Muscle of leg (tissue), 11 donors: Measurements from ENCODE around the gene DDX23. TPM values are rescaled to one million over a fixed set of nuclear protein-coding genes. Genes with fewer than 3 reads are reported as not detected.
"Not testable (repeated sequence)": the region's sequence is repeated elsewhere in the genome, so short reads cannot be mapped to it uniquely, and the experiment has no call there.

Experiments used
- DNase-seq: peaks from one replicate; pipeline ENCODE4 v3.0.0; 2013
- H3K27ac ChIP-seq: one replicate; pipeline ENCODE4 v1.5.1; 2013; ENCODE audit warnings: mild to moderate bottlenecking, low read length, control low read depth
- H3K27me3 ChIP-seq: one replicate; pipeline ENCODE4 v1.6.1; 2013; ENCODE audit warnings: low read length; ENCODE audit not compliant: control insufficient read depth, insufficient read depth
- H3K36me3 ChIP-seq: one replicate; pipeline ENCODE4 v1.6.1; 2013; ENCODE audit warnings: low read length; ENCODE audit not compliant: control insufficient read depth, insufficient read depth
- H3K4me1 ChIP-seq: one replicate; pipeline ENCODE4 v1.6.1; 2013; ENCODE audit warnings: low read length; ENCODE audit not compliant: control insufficient read depth, insufficient read depth
- H3K4me3 ChIP-seq: one replicate; pipeline ENCODE4 v1.5.1; 2013; ENCODE audit warnings: low read length, control low read depth
- H3K9me3 ChIP-seq: replicated peaks from 2 replicates; pipeline ENCODE4 v1.6.1; 2013; ENCODE audit warnings: low read depth, low read length; ENCODE audit not compliant: control insufficient read depth
- whole genome bisulfite sequencing: methylation state at CpG from one replicate; pipeline ENCODE4 v1.1.5; 2013; ENCODE audit warnings: missing lambda C conversion rate; ENCODE audit not compliant: insufficient coverage; 5-methylcytosine and 5-hydroxymethylcytosine counted together
- polyA plus RNA-seq, 8 donors: library from polyadenylated mRNA; unstranded; fragments of 120-200 nt; gene quantifications; one replicate each; pipeline versions ENCODE4 v1.2.1 to v1.2.3, GENCODE V29; 2013; ENCODE audit warnings: inconsistent platforms in 1 of 8, low replicate concordance in 1 of 8; ENCODE audit not compliant: insufficient read length in 8 of 8, insufficient read depth in 1 of 8
- total RNA-seq: library from RNA; stranded (reverse); fragments of 120-200 nt; gene quantifications from one replicate; pipeline ENCODE4 v1.2.4, GENCODE V29; 2013

DDX23 gene
- total and polyA plus RNA-seq, 9 donors: 52.9 to 75.1 (median 62.6) TPM

- H3K27ac ChIP-seq: no peak within 1 kb of the TSS
- peaks cover 8% of the 10 kb centered on the region for H3K4me1 ChIP-seq
- peaks cover 30% of the 10 kb centered on the region for H3K27me3 ChIP-seq
- H3K9me3 ChIP-seq: no peaks in the 10 kb centered on the region
- DNase-seq: peak; percentile 98
- no peaks in the 10 kb centered on the region for H3K36me3 ChIP-seq
- H3K4me3 ChIP-seq: peak within 1 kb of the TSS; percentile 59
- under 1% methylated on average over 26 of the region's 32 CpGs for WGBS
Measured at GRCh38 chr12:48865281-48866051, 13.5 kb upstream of the DDX23 start, which contains the start of gene RND1. RND1 (minus strand) TSS chr12:48865870; CDS start chr12:48865767, 103 bp downstream.

GRCh38 chr12:48863291-48863690, 11.3 kb upstream of the DDX23 start:
- Histone ChIP-seq H3K4me3 (no peak overlapping the region), H3K27me3 (peaks cover 30% of the 10 kb centered on the region), H3K36me3 (no peaks in the 10 kb centered on the region), H3K27ac (no peak overlapping the region), H3K4me1 (peaks cover 8% of the 10 kb centered on the region), H3K9me3 (no peaks in the 10 kb centered on the region)
- 50% methylated on average over 1 of the region's 4 CpGs for WGBS
- DNase-seq: no peak

GRCh38 chr12:48862760-48863159, 10.8 kb upstream of the DDX23 start:
- Histone ChIP-seq H3K36me3 (no peaks in the 10 kb centered on the region), H3K4me3 (no peak overlapping the region), H3K9me3 (no peaks in the 10 kb centered on the region), H3K27ac (no peak overlapping the region), H3K27me3 (peaks cover 30% of the 10 kb centered on the region), H3K4me1 (peaks cover 8% of the 10 kb centered on the region)
- WGBS: no CpG with 5 or more reads among the region's 5 CpGs
- no peak for DNase-seq

GRCh38 chr12:48861111-48861510, 9.1 kb upstream of the DDX23 start:
- WGBS: 56% methylated on average over 2 of the region's 2 CpGs
- no peak for DNase-seq
- Histone ChIP-seq H3K27me3 (peaks cover 30% of the 10 kb centered on the region), H3K36me3 (no peaks in the 10 kb centered on the region), H3K4me1 (peaks cover 8% of the 10 kb centered on the region), H3K4me3 (no peak overlapping the region), H3K27ac (no peak overlapping the region), H3K9me3 (no peaks in the 10 kb centered on the region)

GRCh38 chr12:48860236-48860635, 8.3 kb upstream of the DDX23 start:
- H3K4me3 ChIP-seq, H3K9me3 ChIP-seq, H3K36me3 ChIP-seq, DNase-seq, H3K4me1 ChIP-seq, H3K27ac ChIP-seq: not testable (repeated sequence)
- WGBS: 84% methylated on average over 4 of the region's 5 CpGs
- peaks cover 27% of the 10 kb centered on the region for H3K27me3 ChIP-seq

GRCh38 chr12:48859607-48860006, 7.6 kb upstream of the DDX23 start:
- no peaks in the 10 kb centered on the region for H3K9me3 ChIP-seq
- no peak for DNase-seq
- peaks cover 21% of the 10 kb centered on the region for H3K27me3 ChIP-seq
- 100% methylated on average over 2 of the region's 5 CpGs for WGBS
- H3K4me1 ChIP-seq: no peaks in the 10 kb centered on the region
- no peak overlapping the region for H3K4me3 ChIP-seq
- no peaks in the 10 kb centered on the region for H3K36me3 ChIP-seq
- H3K27ac ChIP-seq: no peak overlapping the region

- Histone ChIP-seq H3K4me1 (peaks cover 2% of the 10 kb centered on the region), H3K27ac (no peak overlapping the region), H3K9me3 (no peaks in the 10 kb centered on the region), H3K36me3 (no peaks in the 10 kb centered on the region), H3K4me3 (no peak overlapping the region), H3K27me3 (peaks cover 7% of the 10 kb centered on the region)
- no peak for DNase-seq
- 59% methylated on average over 3 of the region's 8 CpGs for WGBS
Measured at GRCh38 chr12:48858043-48858442, 6.1 kb upstream of the DDX23 start.

GRCh38 chr12:48857278-48857994, 5.5 kb upstream of the DDX23 start:
- Histone ChIP-seq H3K36me3 (no peaks in the 10 kb centered on the region), H3K27ac (no peak overlapping the region), H3K4me3 (no peak overlapping the region), H3K27me3 (peaks cover under 1% of the 10 kb centered on the region), H3K9me3 (no peaks in the 10 kb centered on the region), H3K4me1 (peaks cover 7% of the 10 kb centered on the region)
- WGBS: no CpG with 5 or more reads among the region's 13 CpGs
- DNase-seq: no peak

- Histone ChIP-seq H3K36me3 (no peaks in the 10 kb centered on the region), H3K4me3 (no peak overlapping the region), H3K4me1 (peaks cover 8% of the 10 kb centered on the region), H3K9me3 (no peaks in the 10 kb centered on the region), H3K27me3 (no peaks in the 10 kb centered on the region), H3K27ac (no peak overlapping the region)
- DNase-seq: no peak
- no CpG with 5 or more reads among the region's 2 CpGs for WGBS
Measured at GRCh38 chr12:48856379-48856778, 4.4 kb upstream of the DDX23 start.

GRCh38 chr12:48854932-48855331, 3.0 kb upstream of the DDX23 start:
- 90% methylated on average over 2 of the region's 10 CpGs for WGBS
- peaks cover 15% of the 10 kb centered on the region for H3K4me1 ChIP-seq
- not testable (repeated sequence) for H3K36me3 ChIP-seq, DNase-seq, H3K27me3 ChIP-seq, H3K4me3 ChIP-seq, H3K27ac ChIP-seq, H3K9me3 ChIP-seq
